ENCODE measurements around the gene SLC6A3.

SLC6A3 gene

GRCh38 chr5:1417586-1418225 is 27.5 kb downstream of the SLC6A3 start:
- in situ Hi-C loops (cut with HindIII; ENCODE audit: low pct_ligation_motif_present, low sequenced_read_pairs) = no loop called here
- H3K36me3 ChIP-seq (replicated peaks) = no peaks in the 10 kb centered on the region
- H3K4me3 ChIP-seq (ENCODE audit: low read depth, low read length) = no peak overlapping the region
- no peak for DNase-seq
- no peak overlapping the region for H3K27ac ChIP-seq
- TF ChIP-seq CTCF (IDR thresholded peaks at IDR 0.05; ENCODE audit: low read depth, low read length, missing control alignments) = no peak
- H3K27me3 ChIP-seq (replicated peaks) = peaks cover 6% of the 10 kb centered on the region

GRCh38 chr5:1416856-1417469 is 28.3 kb downstream of the SLC6A3 start:
- Histone ChIP-seq H3K4me3 (ENCODE audit: low read depth, low read length) (no peak overlapping the region), H3K27ac (no peak overlapping the region), H3K36me3 (replicated peaks) (no peaks in the 10 kb centered on the region), H3K27me3 (replicated peaks) (peaks cover 12% of the 10 kb centered on the region)
- TF ChIP-seq CTCF (IDR thresholded peaks at IDR 0.05; ENCODE audit: low read depth, low read length, missing control alignments) = no peak
- DNase-seq = no peak
- in situ Hi-C loops (cut with HindIII; ENCODE audit: low pct_ligation_motif_present, low sequenced_read_pairs) = no loop called here

GRCh38 chr5:1415626-1416360 is 29.4 kb downstream of the SLC6A3 start:
- TF ChIP-seq CTCF (IDR thresholded peaks at IDR 0.05; ENCODE audit: low read depth, low read length, missing control alignments) = no peak
- in situ Hi-C loops (cut with HindIII; ENCODE audit: low pct_ligation_motif_present, low sequenced_read_pairs) = no loop called here

GRCh38 chr5:1415059-1415425 is 30.2 kb downstream of the SLC6A3 start:
- peaks cover 12% of the 10 kb centered on the region for H3K27me3 ChIP-seq (replicated peaks)
- no peak overlapping the region for H3K27ac ChIP-seq
- in situ Hi-C loops (cut with HindIII; ENCODE audit: low pct_ligation_motif_present, low sequenced_read_pairs) = no loop called here
- DNase-seq = no peak
- H3K36me3 ChIP-seq (replicated peaks) = no peaks in the 10 kb centered on the region
- TF ChIP-seq CTCF (IDR thresholded peaks at IDR 0.05; ENCODE audit: low read depth, low read length, missing control alignments) = no peak
- no peak overlapping the region for H3K4me3 ChIP-seq (ENCODE audit: low read depth, low read length)

More at GRCh38 chr5:1415626-1416360, 29.4 kb downstream of the SLC6A3 start:
- Histone ChIP-seq H3K36me3 (replicated peaks) (no peaks in the 10 kb centered on the region), H3K27ac (no peak overlapping the region), H3K4me3 (ENCODE audit: low read depth, low read length) (no peak overlapping the region), H3K27me3 (replicated peaks) (peaks cover 12% of the 10 kb centered on the region)
- DNase-seq = no peak

- no peak overlapping the region for H3K4me3 ChIP-seq (ENCODE audit: low read depth, low read length)
- no peaks in the 10 kb centered on the region for H3K36me3 ChIP-seq (replicated peaks)
- no peak for DNase-seq
- no peak for TF ChIP-seq CTCF (IDR thresholded peaks at IDR 0.05; ENCODE audit: low read depth, low read length, missing control alignments)
- peaks cover 12% of the 10 kb centered on the region for H3K27me3 ChIP-seq (replicated peaks)
- in situ Hi-C loops (cut with HindIII; ENCODE audit: low pct_ligation_motif_present, low sequenced_read_pairs) = no loop called here
- H3K27ac ChIP-seq = no peak overlapping the region
These were observed 30.8 kb downstream of the SLC6A3 start for GRCh38 chr5:1414311-1415058.
